Thyroid gland (tissue), 4 donors: Measurements from ENCODE around the gene AQP2.

Source experiments
- CTCF ChIP-seq, 6 experiments: fragments of 200-600 bp in 3 of 6; fragments of 450-650 bp in 3 of 6; sonication (generic) in 3 of 6; IDR thresholded peaks; one replicate each; pipeline ENCODE4 v1.5.1; 2016 to 2019; ENCODE audit warnings: antibody characterized with exemption in 6 of 6, mild to moderate bottlenecking in 2 of 6, inconsistent platforms in 1 of 6, moderate library complexity in 1 of 6
- POLR2A ChIP-seq, 2 donors: fragments of 450-650 bp; IDR thresholded peaks; one replicate each; pipeline ENCODE4 v1.6.1; 2017; ENCODE audit warnings: antibody characterized with exemption in 2 of 2, mild to moderate bottlenecking in 2 of 2, moderate library complexity in 1 of 2

GRCh38 chr12:49901986-49902385 lies 48.6 kb upstream of the AQP2 start:
- TF ChIP-seq CTCF (IDR thresholded peaks at IDR 0.05): no peak
- TF ChIP-seq POLR2A (IDR thresholded peaks at IDR 0.05): no peak
